IPS-18c (cell line): ENCODE data around the gene RNF149.
A peak's percentile ranks its signal among the peaks of the same experiment; 100 is the strongest.
"Not testable (repeated sequence)": the region's sequence is repeated elsewhere in the genome, so short reads cannot be mapped to it uniquely, and the experiment has no call there.

Experiments
- H3K4me3 ChIP-seq: 2 replicates; pipeline ENCODE4 v1.7.0; 2013; ENCODE audit warnings: low read depth, mild to moderate bottlenecking, low read length, moderate library complexity; ENCODE audit not compliant: insufficient read depth
- H3K9me3 ChIP-seq: one replicate; pipeline ENCODE4 v1.6.1; 2013; ENCODE audit warnings: mild to moderate bottlenecking, low read length, moderate library complexity; ENCODE audit not compliant: control insufficient read depth, insufficient read depth

RNF149 gene

DNA sequence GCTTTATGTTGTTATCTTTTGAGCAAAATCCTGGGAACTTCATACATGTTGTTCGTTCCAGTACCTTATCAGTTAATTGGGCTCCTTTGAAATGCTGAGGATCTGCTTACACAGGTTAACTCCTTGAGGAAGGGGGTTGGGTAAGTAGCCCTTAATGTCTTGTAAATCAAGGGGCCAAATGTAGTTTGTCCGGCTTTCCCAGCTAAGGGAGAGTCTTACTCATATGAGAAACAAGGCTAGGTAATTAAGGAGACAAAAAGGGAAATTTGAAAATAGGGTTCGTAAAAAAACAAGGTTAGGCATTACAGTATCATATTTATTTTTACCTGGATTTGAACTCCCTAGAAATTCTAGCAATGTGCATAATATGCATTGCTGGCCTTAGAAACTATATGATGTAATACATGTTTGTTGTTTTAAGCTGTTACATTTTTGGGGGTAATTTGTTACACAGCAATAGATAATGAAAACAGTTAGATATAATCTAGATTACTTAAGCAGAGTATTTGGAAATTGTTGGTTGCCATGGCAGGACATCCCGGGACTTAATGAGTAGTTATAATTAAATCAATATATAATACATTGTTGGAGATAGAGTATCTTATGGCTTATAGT is 30.9 kb upstream of the RNF149 start:
- no peak overlapping the region for H3K4me3 ChIP-seq

DNA sequence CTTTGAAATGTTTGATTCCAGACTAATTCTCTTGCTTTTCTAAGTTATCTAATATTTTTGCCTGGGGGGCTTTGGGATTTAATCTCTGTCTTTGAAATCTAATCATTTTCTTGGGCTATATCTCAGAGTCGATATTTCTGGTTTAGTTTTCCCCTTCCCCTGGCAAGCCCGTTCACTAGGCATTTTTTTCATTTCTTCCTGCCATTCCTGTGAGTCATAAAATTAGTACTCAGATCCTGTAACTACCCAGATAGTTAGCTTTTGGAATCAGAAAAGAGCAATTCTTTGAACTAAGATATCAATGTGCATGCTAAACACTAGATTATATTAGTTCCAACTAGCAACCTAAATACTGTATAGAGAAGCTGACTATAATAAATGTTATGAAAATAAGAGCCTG is 29.4 kb upstream of the RNF149 start:
- Histone ChIP-seq H3K4me3 (no peak overlapping the region), H3K9me3 (no peaks in the 10 kb centered on the region)

More for the DNA sequence above, 30.9 kb upstream of the RNF149 start:
- no peaks in the 10 kb centered on the region for H3K9me3 ChIP-seq

DNA sequence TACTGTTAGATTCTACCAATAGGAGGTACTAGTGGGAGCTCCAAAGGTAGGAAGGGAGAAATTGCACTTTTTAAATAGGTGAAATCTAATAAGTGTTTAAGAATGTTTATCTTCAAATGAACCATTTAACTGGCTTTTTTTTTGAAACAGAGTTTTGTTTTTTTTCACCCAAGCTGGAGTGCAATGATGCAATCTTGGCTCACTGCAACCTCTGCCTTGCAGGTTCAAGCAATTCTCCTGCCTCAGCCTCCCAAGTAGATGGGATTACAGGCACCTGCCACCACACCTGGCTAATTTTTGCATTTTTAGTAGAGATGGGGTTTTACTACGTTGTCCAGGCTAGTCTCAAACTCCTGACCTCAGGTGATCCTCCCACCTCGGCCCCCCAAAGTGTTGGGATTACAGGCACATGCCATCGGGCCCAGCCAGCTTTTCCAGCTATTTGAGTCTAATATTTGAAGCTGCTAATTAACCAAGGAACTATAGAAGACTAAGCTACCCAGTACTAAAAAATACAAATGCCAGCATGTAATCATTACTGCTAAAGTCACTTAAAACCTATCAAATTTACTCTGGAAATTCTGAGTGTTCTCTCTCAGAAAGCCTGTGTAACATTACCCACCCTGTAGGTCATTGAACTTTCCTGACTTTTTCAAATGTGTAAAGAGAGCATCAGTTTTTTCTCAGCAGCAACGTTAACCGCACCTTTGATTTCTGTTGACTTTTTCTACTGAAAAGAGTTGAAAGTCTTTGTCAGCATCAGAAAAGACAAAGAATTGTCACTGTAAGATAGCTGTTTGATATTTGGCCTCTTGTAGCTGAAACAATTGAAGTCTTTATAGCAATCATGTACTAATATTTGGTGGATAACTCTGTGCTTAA is 24.6 kb upstream of the RNF149 start:
- H3K9me3 ChIP-seq = no peaks in the 10 kb centered on the region

DNA sequence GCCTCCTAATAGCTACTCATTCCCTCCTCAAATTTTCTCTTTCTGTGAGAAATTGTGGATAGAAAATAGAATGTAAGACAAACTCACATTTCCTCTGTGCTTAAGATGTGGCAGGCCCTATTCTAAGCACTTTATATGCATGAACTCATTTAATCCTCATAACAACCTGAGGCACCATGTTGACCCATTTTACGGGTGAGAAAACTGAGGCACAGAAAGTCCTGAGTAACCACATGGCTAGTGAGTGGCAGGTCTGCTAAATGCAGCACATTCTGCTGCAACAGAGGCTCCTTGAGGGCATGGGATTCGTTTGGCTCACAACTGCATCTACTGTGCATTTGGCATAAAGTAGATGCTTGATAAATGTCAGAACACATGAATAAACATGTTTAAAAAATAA is 22.7 kb upstream of the RNF149 start:
- no peaks in the 10 kb centered on the region for H3K9me3 ChIP-seq
- no peak overlapping the region for H3K4me3 ChIP-seq

More for the DNA sequence above, 24.6 kb upstream of the RNF149 start:
- no peak overlapping the region for H3K4me3 ChIP-seq

DNA sequence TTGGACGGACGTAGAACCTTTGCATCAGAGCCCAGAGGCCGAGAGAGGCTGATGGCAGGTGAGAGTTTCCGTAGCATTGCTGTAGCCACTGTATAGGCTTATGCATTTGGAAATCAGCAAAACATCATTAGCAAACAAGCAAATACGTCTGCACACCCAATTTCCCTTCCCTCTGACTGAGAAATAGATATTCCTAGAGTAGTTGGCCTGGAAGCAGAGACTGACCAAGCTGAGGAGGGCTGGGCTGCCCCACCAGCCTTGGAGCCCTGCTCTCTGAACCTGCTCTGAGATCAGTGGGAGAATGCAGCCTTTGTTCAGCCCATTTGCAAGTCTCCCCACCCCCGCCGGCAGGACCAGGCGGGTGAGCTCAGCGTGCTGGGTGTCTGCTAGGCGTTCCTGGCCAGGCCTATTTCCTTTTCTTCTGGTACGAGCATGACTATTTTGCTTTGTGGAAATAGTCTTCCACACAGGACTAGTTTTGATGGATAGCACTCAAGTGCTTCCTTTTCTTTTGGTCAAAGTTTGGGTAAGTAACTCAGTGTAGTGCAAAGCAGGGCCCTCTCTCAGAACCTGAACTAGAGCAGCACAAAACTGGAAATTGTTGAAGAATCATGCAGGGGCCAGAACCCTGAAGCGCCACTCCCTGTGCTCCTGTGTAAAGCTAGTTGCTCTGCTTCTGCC is 21.9 kb upstream of the RNF149 start:
- no peak overlapping the region for H3K4me3 ChIP-seq
- no peaks in the 10 kb centered on the region for H3K9me3 ChIP-seq

DNA sequence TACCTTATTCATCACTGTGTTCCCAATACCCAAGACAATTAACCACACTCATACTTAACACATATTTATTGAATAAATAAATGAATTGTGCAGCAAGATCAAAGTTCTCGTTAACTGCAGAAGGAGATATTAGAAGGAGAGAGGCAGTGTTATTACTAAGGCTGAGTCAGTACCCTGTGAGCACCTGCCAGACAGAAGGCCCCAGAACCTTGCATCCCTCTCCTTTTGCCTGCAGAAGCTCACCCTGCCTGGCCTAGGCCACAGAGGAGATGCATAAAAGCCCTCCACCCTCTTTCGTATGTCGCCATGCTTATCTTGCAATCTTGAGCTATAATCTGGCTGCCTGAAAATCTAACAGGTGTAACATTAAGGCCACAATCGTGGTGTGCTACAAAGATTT is 20.5 kb upstream of the RNF149 start:
- H3K9me3 ChIP-seq = no peaks in the 10 kb centered on the region
- H3K4me3 ChIP-seq = no peak overlapping the region

DNA sequence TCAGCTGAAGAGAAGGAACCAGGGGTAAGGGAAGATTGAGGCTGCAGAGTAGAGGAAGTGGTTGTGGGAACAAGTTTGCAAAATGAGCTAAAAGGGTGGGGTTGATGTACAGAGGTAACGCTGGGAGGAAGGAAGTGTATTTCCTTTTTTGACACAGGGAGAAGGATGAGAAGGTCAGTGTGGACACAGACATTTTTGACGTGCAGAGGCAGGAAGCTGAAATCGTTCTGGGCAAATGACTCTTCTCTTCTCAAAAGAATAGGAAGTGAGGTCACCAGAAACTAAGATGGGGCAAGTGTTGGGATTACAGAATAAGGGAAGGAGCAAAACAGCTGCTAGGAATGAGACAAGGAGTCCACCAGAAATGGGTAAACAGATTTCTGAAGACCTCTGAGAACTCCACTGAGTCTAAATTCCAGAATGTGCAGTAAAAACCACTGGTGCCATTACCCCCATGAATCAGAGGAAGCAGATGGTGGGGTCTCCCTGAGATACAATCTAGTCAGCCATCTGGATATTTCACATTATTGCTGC is 20.0 kb upstream of the RNF149 start:
- H3K4me3 ChIP-seq = no peak overlapping the region; the same call in 1 of the 2 replicates

DNA sequence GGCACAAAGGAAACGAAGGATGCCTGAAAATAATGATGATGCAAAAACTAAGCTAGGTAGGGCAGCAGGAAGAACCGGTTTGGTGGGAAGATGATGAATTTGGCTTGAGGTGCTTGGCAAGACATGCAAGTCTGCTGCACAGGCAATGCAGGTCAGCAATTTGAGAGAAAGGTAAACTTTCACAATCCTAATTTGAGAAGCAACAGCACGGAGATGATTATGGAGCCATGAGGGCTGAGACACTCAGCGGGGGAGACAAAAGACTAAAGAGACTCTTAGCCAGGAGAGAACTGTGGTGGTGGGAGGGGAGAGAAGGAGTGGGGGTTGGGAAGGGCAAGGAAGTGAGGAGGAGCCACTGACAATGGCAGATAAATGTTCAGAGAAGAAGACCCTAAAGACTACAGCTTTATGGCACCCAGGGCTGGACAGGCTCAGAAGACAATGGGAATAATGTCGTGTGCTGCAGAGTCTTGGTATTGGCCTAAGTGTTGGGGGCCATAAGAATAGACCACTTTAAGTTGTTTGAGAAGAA is 19.4 kb upstream of the RNF149 start:
- Histone ChIP-seq H3K4me3 (peak overlapping the region; percentile 2), H3K9me3 (no peaks in the 10 kb centered on the region)

More for the DNA sequence above, 20.0 kb upstream of the RNF149 start:
- no peaks in the 10 kb centered on the region for H3K9me3 ChIP-seq

DNA sequence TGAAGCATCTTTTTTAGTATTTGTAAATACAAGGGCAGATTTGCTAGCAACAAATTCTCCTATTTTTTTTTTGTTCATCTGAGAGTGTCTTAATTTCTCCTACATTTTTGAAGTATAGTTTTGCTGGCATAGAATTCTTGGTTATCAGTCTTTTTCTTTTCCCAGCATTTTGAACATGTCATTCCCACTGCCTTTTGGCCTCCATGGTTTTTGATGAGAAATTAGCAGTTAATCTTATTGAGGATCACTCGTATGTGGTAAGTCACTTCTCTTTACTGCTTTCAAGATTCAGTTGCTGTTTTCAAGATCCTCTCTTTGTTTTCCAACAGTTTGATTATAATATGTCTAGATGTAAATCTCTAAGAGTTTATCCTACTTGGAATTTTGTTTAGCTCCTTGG is 16.9 kb upstream of the RNF149 start:
- H3K4me3 ChIP-seq = no peak overlapping the region
- no peaks in the 10 kb centered on the region for H3K9me3 ChIP-seq

DNA sequence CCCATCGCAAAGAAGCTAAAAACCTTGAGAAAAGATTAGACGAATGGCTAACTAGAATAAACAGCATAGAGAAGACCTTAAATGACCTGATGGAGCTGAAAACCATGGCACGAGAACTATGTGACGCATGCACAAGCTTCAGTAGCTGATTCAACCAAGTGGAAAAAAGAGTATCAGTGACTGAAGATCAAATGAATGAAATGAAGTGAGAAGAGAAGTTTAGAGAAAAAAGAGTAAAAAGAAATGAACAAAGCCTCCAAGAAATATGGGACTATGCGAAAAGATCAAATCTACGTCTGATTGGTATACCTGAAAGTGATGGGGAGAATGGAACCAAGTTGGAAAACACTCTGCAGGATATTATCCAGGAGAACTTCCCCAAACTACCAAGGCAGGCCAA is 8.1 kb upstream of the RNF149 start:
- not testable (repeated sequence) for H3K4me3 ChIP-seq, H3K9me3 ChIP-seq

DNA sequence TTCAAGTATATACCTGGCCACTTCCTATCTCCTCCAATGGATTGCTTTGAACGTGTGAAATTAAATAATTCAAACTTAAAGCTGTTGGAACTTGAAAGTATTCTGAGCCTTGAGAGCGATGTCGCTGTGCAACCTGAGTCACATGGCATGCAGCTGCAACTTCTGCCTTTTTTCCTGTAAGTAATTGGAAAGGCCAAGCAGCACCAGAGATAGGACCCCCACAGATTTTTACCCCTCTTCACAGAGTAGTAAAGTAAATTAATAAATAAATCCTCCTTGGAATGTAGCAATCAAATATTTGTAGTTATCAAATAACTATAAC is 3.2 kb upstream of the RNF149 start:
- no peak overlapping the region for H3K4me3 ChIP-seq

DNA sequence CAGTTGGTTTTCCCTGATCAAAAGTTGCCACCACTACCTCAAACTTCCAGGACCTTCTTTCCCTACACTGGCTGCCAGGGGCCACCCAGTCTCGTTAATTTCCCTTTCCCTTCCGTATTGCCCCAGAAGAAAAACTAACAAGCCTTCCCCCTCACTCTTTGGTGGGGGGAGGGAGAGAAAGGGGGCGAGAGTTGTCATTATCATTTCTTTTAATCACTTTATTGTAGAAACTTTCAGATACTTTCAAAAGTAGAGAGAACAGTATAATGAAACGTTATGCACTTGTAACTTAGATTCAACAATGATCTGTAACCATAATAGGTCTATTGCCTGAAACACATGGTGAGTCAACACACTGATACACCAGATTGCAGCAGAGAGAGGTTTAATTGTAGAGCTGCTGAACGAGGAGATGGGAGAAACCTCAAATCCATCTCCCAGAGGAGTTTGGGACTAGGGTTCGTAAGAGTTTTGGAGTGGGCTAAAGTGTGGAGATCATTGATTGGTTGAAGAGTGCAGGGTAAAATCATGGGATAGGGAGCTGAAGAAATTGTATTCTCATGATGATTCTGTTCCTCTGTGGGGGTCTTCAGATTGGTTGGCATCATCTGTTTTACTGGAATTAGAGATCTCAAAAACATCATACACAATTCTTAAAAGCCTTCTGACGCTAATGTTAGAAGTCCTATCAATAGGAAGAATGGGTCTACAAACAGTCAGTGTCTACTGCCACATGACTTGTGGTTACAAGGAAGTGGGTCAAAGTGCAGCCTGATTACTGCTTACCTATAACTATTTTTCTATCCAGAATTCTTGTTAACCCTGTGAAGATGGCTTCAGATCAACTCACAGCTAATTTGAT is 2.6 kb upstream of the RNF149 start:
- Histone ChIP-seq H3K4me3 (no peak overlapping the region), H3K9me3 (no peaks in the 10 kb centered on the region)

More for the DNA sequence above, 3.2 kb upstream of the RNF149 start:
- H3K9me3 ChIP-seq = no peaks in the 10 kb centered on the region

DNA sequence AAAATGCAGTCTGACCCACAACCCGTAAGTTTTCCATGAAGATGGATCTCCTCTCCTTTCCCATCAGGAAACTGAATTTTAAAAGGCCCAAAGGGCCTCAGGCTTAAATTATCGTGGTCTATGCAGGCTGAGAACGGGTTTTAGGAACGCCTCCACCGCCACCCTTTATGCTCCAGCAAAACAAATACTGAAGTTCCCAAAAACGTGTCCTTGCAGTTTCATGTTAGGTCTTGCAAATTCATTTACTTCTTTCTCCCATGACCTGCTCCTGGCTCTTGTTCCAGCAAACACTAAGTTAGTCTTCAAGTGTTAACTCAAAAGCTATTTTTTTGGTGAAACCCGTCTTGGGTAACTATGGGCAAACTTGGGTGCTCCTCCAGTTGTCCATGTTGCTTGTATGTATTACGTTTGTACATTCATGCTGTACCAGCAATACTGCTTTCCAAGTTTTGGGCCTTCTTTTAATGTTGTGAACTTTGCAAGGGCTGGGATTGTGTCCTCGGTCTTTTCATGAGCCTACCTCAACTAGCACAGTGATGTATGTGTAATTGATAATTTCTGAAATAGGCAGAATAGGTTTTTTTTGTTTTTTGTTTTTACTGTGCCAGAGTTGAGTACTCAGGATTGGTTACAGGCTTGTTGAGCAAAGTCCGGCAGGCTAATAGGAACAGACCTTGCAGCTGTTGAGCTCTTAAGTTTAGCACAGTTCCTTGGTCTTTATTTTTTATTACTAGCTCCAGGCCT is 1.8 kb upstream of the RNF149 start:
- no peaks in the 10 kb centered on the region for H3K9me3 ChIP-seq
- no peak overlapping the region for H3K4me3 ChIP-seq

DNA sequence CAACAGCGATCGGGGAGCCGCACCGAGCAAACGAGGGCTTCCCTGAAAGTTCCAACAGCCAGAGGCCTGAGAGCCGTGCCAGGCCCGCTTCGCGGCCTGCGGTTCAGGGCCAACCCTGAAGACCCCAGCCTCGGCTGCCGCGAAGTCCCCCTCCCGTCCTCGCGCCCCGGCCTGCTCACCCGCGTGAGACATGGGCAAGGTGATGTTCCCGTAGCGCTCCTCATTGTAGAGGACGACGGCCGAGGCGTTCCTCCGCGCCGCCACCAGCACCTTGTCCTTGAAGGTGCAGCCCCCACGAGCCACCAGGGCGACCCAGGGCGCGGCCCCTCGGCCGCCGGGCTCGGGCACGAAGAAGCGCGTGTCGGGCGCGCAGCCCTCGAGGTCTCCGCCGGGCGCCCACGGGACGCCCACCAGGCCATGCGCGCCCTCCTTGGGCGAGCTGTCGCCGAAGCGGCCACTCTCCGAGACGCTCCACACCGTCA is 510 bp downstream of the RNF149 start:
- Histone ChIP-seq H3K9me3 (no peaks in the 10 kb centered on the region), H3K4me3 (peak overlapping the region; percentile 83)

DNA sequence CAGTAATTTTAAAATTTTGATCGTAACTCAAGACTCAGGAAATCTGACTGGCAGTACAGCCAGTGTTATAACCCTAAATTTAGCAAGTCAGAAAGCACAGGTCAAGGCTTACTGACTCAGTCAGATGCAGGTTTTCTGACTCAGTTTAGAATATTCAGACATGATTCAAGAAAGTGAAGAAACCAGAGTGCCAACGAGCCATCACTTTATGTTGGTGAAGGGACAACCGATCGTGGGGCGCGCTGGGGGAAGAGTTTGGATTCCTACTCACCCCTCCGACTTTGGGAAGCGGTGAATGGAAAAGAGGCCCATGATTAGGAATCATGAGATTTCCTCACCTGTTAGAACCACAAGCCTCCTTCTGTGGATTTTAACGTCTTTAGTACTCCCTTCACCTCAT is 998 bp downstream of the RNF149 start:
- no peaks in the 10 kb centered on the region for H3K9me3 ChIP-seq
- H3K4me3 ChIP-seq = peak overlapping the region; percentile 83

DNA sequence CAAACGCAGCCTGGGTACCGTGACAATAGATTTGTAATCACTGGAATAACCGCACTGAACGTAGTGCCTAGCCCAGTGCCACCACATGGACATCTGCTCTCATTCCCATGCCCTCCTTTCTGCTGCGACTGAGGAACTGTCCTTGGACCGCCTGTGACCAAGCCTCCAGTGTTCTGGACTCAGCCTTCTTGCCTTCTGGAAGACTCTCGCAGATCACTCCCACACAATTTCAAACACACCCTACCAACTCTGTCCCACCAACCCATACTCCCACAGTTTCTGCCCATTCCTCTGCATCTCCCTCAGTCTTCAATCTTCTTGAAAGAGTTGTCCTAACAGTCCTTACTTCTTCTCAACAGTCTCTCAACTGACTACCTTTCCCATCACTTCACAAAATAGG is 2.1 kb downstream of the RNF149 start:
- H3K4me3 ChIP-seq = 0 out of 2 replicates have a peak overlapping the region, but pooled peaks have one; percentile 1
- H3K9me3 ChIP-seq = no peaks in the 10 kb centered on the region
